Thyroid gland (tissue), 4 donors: ENCODE measurements around the gene VARS1. TPM values are rescaled to one million over a fixed set of nuclear protein-coding genes. Genes with fewer than 3 reads are reported as not detected.
A peak's percentile ranks its signal among the peaks of the same experiment; 100 is the strongest.
"Not testable (repeated sequence)": the region's sequence is repeated elsewhere in the genome, so short reads cannot be mapped to it uniquely, and the experiment has no call there.

Source experiments
- DNase-seq, 2 donors: peaks; one replicate each; pipeline ENCODE4 v3.0.0-alpha.2; 2019
- H3K27ac ChIP-seq, 3 donors: fragments of 200-600 bp; sonication (generic); 1 replicate in 2 of 3; 2 replicates in 1 of 3; pipeline ENCODE4 v1.5.1; 2016 to 2019; ENCODE audit warnings: mild to moderate bottlenecking in 1 of 3, moderate library complexity in 1 of 3
- H3K27me3 ChIP-seq: fragments of 200-600 bp; sonication (generic); one replicate; pipeline ENCODE4 v1.5.1; 2019
- H3K36me3 ChIP-seq, 2 donors: fragments of 200-600 bp; sonication (generic); one replicate each; pipeline ENCODE4 v1.5.1; 2016 to 2019
- H3K4me1 ChIP-seq, 2 donors: fragments of 200-600 bp; sonication (generic); one replicate each; pipeline ENCODE4 v1.5.1; 2017 to 2019
- H3K4me3 ChIP-seq, 3 donors: fragments of 200-600 bp; sonication (generic); replicated peaks in 1 of 3; 1 replicate in 2 of 3; 2 replicates in 1 of 3; pipeline ENCODE4 v1.5.1; 2016; ENCODE audit warnings: mild to moderate bottlenecking in 1 of 3
- H3K9me3 ChIP-seq: fragments of 200-600 bp; sonication (generic); one replicate; pipeline ENCODE4 v1.5.1; 2017
- CTCF ChIP-seq, 6 experiments: fragments of 200-600 bp in 3 of 6; fragments of 450-650 bp in 3 of 6; sonication (generic) in 3 of 6; IDR thresholded peaks; one replicate each; pipeline ENCODE4 v1.5.1; 2016 to 2019; ENCODE audit warnings: antibody characterized with exemption in 6 of 6, mild to moderate bottlenecking in 2 of 6, inconsistent platforms in 1 of 6, moderate library complexity in 1 of 6
- POLR2A ChIP-seq, 2 donors: fragments of 450-650 bp; IDR thresholded peaks; one replicate each; pipeline ENCODE4 v1.6.1; 2017; ENCODE audit warnings: antibody characterized with exemption in 2 of 2, mild to moderate bottlenecking in 2 of 2, moderate library complexity in 1 of 2
- WGBS, 2 donors: methylation state at CpG; one replicate each; pipeline ENCODE4 v1.1.5; 2017; 5-methylcytosine and 5-hydroxymethylcytosine counted together
- intact Hi-C: fragments of 100-400 bp; cut with DNase I; formaldehyde crosslinking; loops from one replicate; pipeline ENCODE4 v1.15.1; 2023
- total RNA-seq, 4 donors: library from RNA; depleted of rRNA; stranded (reverse); fragments of >200 nt; gene quantifications; one replicate each; pipeline ENCODE4 v1.2.3, GENCODE V29; 2016

VARS1 gene
- total RNA-seq, 4 donors from 2014 or later, result 33.8 to 120 (median 39.9) TPM

GRCh38 chr6:31799781-31800180 lies 4.2 kb upstream of the VARS1 start:
- intact Hi-C loops, result no loop called here
- DNase-seq, result no peak
- no peaks in the 10 kb centered on the region for H3K36me3 ChIP-seq
- peaks cover 7 to 9% of the 10 kb centered on the region in 2 donors for H3K4me1 ChIP-seq
- WGBS, 2 donors, result 85 to 87% methylated on average over 12 of the region's 12 CpGs
- H3K9me3 ChIP-seq, result no peaks in the 10 kb centered on the region
- H3K27ac ChIP-seq, result no peak overlapping the region
- H3K27me3 ChIP-seq, result no peaks in the 10 kb centered on the region
- TF ChIP-seq POLR2A (IDR thresholded peaks at IDR 0.05) (no peak), CTCF (IDR thresholded peaks at IDR 0.05) (no peak)
- no peak overlapping the region for H3K4me3 ChIP-seq

- TF ChIP-seq CTCF (IDR thresholded peaks at IDR 0.05) (no peak), POLR2A (IDR thresholded peaks at IDR 0.05) (no peak)
- no peaks in the 10 kb centered on the region for H3K27me3 ChIP-seq
- DNase-seq, result no peak
- H3K4me3 ChIP-seq, result no peak overlapping the region
- WGBS, 2 donors, result 71 to 77% methylated on average over 5 of the region's 5 CpGs
- H3K36me3 ChIP-seq, result no peaks in the 10 kb centered on the region
- intact Hi-C loops, result no loop called here
- peak overlapping the region in 2 of 3 donors; percentile 10 to 91 for H3K27ac ChIP-seq
- no peaks in the 10 kb centered on the region for H3K9me3 ChIP-seq
- peaks cover 11 to 14% of the 10 kb centered on the region in 2 donors for H3K4me1 ChIP-seq
These were observed 2.0 kb upstream of the VARS1 start for GRCh38 chr6:31797588-31797987.

- H3K27ac ChIP-seq, result peak overlapping the region in 2 of 3 donors; percentile 10 to 91
- no peaks in the 10 kb centered on the region for H3K36me3 ChIP-seq
- TF ChIP-seq POLR2A (IDR thresholded peaks at IDR 0.05) (no peak), CTCF (IDR thresholded peaks at IDR 0.05) (no peak)
- DNase-seq, result no peak
- intact Hi-C loops, result no loop called here
- no peaks in the 10 kb centered on the region for H3K9me3 ChIP-seq
- no peaks in the 10 kb centered on the region for H3K27me3 ChIP-seq
- no peak overlapping the region for H3K4me3 ChIP-seq
- WGBS, 2 donors, result 94 to 97% methylated on average over 2 of the region's 2 CpGs
- peaks cover 11 to 14% of the 10 kb centered on the region in 2 donors for H3K4me1 ChIP-seq
These were observed 1.4 kb upstream of the VARS1 start for GRCh38 chr6:31796993-31797385.

- TF ChIP-seq POLR2A (IDR thresholded peaks at IDR 0.05), result no peak
- no peak for TF ChIP-seq CTCF (IDR thresholded peaks at IDR 0.05)
- no peaks in the 10 kb centered on the region for H3K36me3 ChIP-seq
- WGBS, 2 donors, result 3 to 4% methylated on average over 28 of the region's 44 CpGs
- H3K27me3 ChIP-seq, result no peaks in the 10 kb centered on the region
- intact Hi-C loops, result no loop called here
- H3K4me1 ChIP-seq, result peaks cover 11 to 14% of the 10 kb centered on the region in 2 donors
- H3K4me3 ChIP-seq, result peak overlapping the region; percentile 72 to 96 (median 93)
- no peaks in the 10 kb centered on the region for H3K9me3 ChIP-seq
- DNase-seq, result no peak
- peak overlapping the region; percentile 91 to 94 (median 92) for H3K27ac ChIP-seq
These were observed 511 bp downstream of the VARS1 start for GRCh38 chr6:31794866-31795615.

GRCh38 chr6:31794294-31794865 lies 1.2 kb downstream of the VARS1 start:
- intact Hi-C loops, result no loop called here
- WGBS, 2 donors, result 22 to 24% methylated on average over 7 of the region's 7 CpGs
- Histone ChIP-seq H3K9me3 (no peaks in the 10 kb centered on the region), H3K4me3 (peak overlapping the region in 2 of 3 donors; percentile 93 to 96), H3K27ac (peak overlapping the region in 2 of 3 donors; percentile 91 to 94), H3K36me3 (no peaks in the 10 kb centered on the region), H3K27me3 (no peaks in the 10 kb centered on the region), H3K4me1 (peaks cover 11 to 14% of the 10 kb centered on the region in 2 donors)
- DNase-seq, result no peak
- TF ChIP-seq POLR2A (IDR thresholded peaks at IDR 0.05) (no peak), CTCF (IDR thresholded peaks at IDR 0.05) (no peak)

GRCh38 chr6:31793927-31794245 lies 1.7 kb downstream of the VARS1 start:
- Histone ChIP-seq H3K27ac (peak overlapping the region in 1 of 3 donors; percentile 91), H3K4me1 (peaks cover 11 to 14% of the 10 kb centered on the region in 2 donors)
- intact Hi-C loops, H3K4me3 ChIP-seq, DNase-seq, H3K36me3 ChIP-seq, H3K27me3 ChIP-seq, H3K9me3 ChIP-seq: not testable (repeated sequence)
- 80% methylated on average over 6 of the region's 6 CpGs for WGBS, 2 donors
